Vagina (tissue), 2 donors: ENCODE measurements around the gene LRRC61. TPM values are rescaled to one million over a fixed set of nuclear protein-coding genes. Genes with fewer than 3 reads are reported as not detected.

Source experiments
- DNase-seq, 2 donors: peaks; one replicate each; pipeline ENCODE4 v3.0.0-alpha.2; 2017; ENCODE audit errors: extremely low spot score in 2 of 2
- H3K27ac ChIP-seq: fragments of 200-600 bp; sonication (generic); one replicate; pipeline ENCODE4 v1.5.1; 2019
- H3K27me3 ChIP-seq: fragments of 200-600 bp; sonication (generic); one replicate; pipeline ENCODE4 v1.5.1; 2019
- H3K36me3 ChIP-seq, 2 donors: fragments of 200-600 bp; sonication (generic); one replicate each; pipeline ENCODE4 v1.5.1; 2017 to 2019
- H3K4me1 ChIP-seq: fragments of 200-600 bp; sonication (generic); one replicate; pipeline ENCODE4 v1.5.1; 2019
- H3K4me3 ChIP-seq, 2 donors: fragments of 200-600 bp; sonication (generic); 1 replicate in 1 of 2; 2 replicates in 1 of 2; pipeline ENCODE4 v1.5.1; 2016 to 2019
- H3K9me3 ChIP-seq: fragments of 200-600 bp; sonication (generic); one replicate; pipeline ENCODE4 v1.5.1; 2019
- POLR2A ChIP-seq, 2 donors: fragments of 450-650 bp; IDR thresholded peaks; one replicate each; pipeline ENCODE4 v1.6.1; 2017; ENCODE audit warnings: antibody characterized with exemption in 2 of 2, mild to moderate bottlenecking in 2 of 2, moderate library complexity in 2 of 2
- POLR2AphosphoS5 ChIP-seq, 2 donors: sonication (generic); formaldehyde crosslinking; IDR thresholded peaks; one replicate each; pipeline ENCODE4 v1.9.0; 2017; ENCODE audit warnings: antibody characterized with exemption in 2 of 2, mild to moderate bottlenecking in 2 of 2, low read depth in 1 of 2; ENCODE audit not compliant: insufficient read depth in 1 of 2
- intact Hi-C: fragments of 100-400 bp; cut with DNase I; formaldehyde crosslinking; loops from one replicate; pipeline ENCODE4 v1.15.1; 2023
- total RNA-seq: library from RNA; depleted of rRNA; stranded (reverse); fragments of >200 nt; gene quantifications from one replicate; pipeline ENCODE4 v1.2.3, GENCODE V29; 2016
- TF ChIP-seq, protein P1 (sequence below), 3 experiments: fragments of 450-650 bp in 2 of 3; fragments of 200-600 bp in 1 of 3; sonication (generic) in 1 of 3; IDR thresholded peaks; one replicate each; pipeline ENCODE4 v1.5.1; 2017 to 2019; ENCODE audit warnings: antibody characterized with exemption in 3 of 3, mild to moderate bottlenecking in 2 of 3, moderate library complexity in 2 of 3

Gene LRRC61
- total RNA-seq, 1 donor from 2014 or later = 14.0 TPM

DNA sequence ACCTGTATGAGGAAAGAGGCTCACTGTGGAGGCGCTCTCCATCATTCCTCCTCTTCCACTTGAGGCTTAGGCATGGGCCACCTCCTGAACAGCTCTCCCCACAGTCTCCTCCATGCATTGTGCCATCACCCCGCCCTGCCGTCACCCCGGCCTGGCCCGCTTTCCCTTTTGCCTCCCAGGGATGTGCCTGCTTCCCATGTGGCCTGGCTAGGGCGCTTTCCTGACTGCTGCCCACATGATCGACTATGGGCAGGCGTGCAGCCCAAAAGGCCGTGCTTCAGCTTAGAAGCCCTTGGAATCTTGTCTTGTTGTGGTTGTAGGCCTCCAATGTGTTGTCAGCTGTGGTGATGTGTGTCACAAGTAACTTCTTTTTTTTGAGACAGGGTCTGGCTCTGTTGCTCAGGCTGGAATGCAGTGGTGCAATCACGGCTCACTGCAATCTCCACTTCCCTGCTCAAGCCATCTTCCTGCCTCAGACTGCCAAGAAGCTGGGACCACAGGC, 2.0 kb downstream of the LRRC61 start:
- DNase-seq = peak in 1 of 2 donors; percentile 64

DNA sequence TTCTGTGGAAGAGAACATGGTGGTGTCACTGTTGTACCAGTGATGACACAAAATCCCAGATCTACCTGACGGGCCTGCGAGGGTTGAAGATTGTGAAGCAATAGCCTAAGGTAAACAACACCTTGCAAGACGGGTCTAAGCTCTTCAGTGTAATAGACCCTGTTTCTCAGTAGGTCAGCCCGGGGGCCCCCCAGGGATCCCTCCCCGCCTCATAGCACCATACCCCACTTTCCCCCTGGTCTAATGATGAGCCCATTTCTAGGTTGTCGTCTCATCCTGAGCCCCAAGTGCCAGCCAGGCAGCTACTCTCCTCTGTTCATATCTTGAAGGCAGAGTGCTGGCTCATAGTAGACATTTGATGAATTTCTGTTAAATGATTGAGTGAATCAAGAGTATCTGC, 2.7 kb downstream of the LRRC61 start:
- Histone ChIP-seq H3K27me3 (no peaks in the 10 kb centered on the region), H3K27ac (no peak overlapping the region), H3K4me1 (peaks cover 35% of the 10 kb centered on the region), H3K9me3 (no peaks in the 10 kb centered on the region), H3K36me3 (no peaks in the 10 kb centered on the region), H3K4me3 (no peak overlapping the region)
- DNase-seq = peak in 1 of 2 donors; percentile 58
- intact Hi-C loops = no loop called here
- no peak for TF ChIP-seq POLR2AphosphoS5 (IDR thresholded peaks at IDR 0.05; ENCODE audit: insufficient read depth in 1 of 2, low read depth in 1 of 2)
- TF ChIP-seq, protein P1, sequence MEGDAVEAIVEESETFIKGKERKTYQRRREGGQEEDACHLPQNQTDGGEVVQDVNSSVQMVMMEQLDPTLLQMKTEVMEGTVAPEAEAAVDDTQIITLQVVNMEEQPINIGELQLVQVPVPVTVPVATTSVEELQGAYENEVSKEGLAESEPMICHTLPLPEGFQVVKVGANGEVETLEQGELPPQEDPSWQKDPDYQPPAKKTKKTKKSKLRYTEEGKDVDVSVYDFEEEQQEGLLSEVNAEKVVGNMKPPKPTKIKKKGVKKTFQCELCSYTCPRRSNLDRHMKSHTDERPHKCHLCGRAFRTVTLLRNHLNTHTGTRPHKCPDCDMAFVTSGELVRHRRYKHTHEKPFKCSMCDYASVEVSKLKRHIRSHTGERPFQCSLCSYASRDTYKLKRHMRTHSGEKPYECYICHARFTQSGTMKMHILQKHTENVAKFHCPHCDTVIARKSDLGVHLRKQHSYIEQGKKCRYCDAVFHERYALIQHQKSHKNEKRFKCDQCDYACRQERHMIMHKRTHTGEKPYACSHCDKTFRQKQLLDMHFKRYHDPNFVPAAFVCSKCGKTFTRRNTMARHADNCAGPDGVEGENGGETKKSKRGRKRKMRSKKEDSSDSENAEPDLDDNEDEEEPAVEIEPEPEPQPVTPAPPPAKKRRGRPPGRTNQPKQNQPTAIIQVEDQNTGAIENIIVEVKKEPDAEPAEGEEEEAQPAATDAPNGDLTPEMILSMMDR (IDR thresholded peaks at IDR 0.05) = no peak
- TF ChIP-seq POLR2A (IDR thresholded peaks at IDR 0.05) = no peak

More for the DNA sequence above, 2.0 kb downstream of the LRRC61 start:
- Histone ChIP-seq H3K4me3 (no peak overlapping the region), H3K27ac (peak overlapping the region; percentile 96), H3K9me3 (no peaks in the 10 kb centered on the region), H3K27me3 (no peaks in the 10 kb centered on the region), H3K36me3 (no peaks in the 10 kb centered on the region), H3K4me1 (peaks cover 35% of the 10 kb centered on the region)
- TF ChIP-seq, protein P1 (IDR thresholded peaks at IDR 0.05) = no peak
- peak in 1 of 2 donors; percentile 33 for TF ChIP-seq POLR2AphosphoS5 (IDR thresholded peaks at IDR 0.05; ENCODE audit: insufficient read depth in 1 of 2, low read depth in 1 of 2)
- intact Hi-C loops = no loop called here

DNA sequence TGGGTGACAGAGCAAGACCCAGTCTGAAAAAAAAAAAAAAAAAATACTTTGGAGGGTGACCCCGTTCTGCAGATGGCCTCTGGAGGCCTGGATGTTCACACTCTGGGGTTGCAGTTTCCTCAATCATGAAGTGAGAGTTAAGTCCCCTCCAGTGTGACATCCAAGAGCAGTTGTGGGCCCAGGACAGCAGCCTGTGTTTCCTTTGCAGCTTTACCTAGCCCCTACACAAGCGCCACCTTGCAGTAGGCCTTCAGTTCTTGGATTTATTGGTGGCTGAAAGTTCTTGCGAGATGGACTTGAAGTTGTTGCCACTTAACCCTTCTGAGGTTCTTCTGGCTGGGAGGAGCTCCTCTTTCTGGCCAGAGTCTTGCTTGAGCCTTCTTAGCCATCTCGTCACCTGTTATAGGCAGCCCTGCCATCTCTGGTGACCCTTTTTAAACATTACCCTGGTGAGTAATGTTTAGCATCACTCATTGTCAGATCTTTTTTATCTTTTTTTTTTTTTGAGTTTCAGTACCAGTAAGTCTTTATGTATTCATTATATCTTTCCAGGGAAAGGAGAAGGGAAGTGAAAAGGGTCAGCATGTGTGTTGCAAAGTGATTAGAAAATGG, 3.6 kb downstream of the LRRC61 start:
- peaks cover 29% of the 10 kb centered on the region for H3K4me1 ChIP-seq
- H3K27me3 ChIP-seq = no peaks in the 10 kb centered on the region
- no peak overlapping the region for H3K4me3 ChIP-seq
- TF ChIP-seq POLR2A (IDR thresholded peaks at IDR 0.05) (no peak), POLR2AphosphoS5 (IDR thresholded peaks at IDR 0.05; ENCODE audit: insufficient read depth in 1 of 2, low read depth in 1 of 2) (no peak)
- TF ChIP-seq, protein P1 (IDR thresholded peaks at IDR 0.05) = no peak
- intact Hi-C loops = no loop called here
- H3K9me3 ChIP-seq = no peaks in the 10 kb centered on the region
- H3K27ac ChIP-seq = no peak overlapping the region
- H3K36me3 ChIP-seq = no peaks in the 10 kb centered on the region
- peak in 1 of 2 donors; percentile 52 for DNase-seq

DNA sequence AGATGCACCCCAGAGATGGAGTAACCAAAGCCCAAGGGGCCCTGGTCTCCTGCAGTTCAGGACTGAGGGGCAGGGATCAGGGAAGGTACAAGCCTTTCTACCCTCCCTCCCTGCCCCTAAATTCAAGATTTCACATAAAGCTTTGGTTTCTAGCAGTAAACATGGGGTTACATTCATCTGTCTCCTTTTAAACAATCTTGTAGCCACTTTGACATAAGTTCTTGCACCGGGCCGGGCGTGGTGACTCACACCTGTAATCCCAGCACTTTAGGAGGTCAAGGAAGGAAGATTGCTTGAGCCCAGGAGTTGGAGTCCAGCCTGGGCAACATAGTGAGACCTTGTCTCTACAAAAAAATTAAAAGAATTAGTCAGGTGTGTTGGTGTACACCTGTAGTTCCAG, 4.2 kb downstream of the LRRC61 start:
- intact Hi-C loops = no loop called here
- H3K4me3 ChIP-seq = no peak overlapping the region
- TF ChIP-seq POLR2AphosphoS5 (IDR thresholded peaks at IDR 0.05; ENCODE audit: insufficient read depth in 1 of 2, low read depth in 1 of 2) = no peak
- TF ChIP-seq, protein P1 (IDR thresholded peaks at IDR 0.05) = no peak
- TF ChIP-seq POLR2A (IDR thresholded peaks at IDR 0.05) = no peak
- H3K9me3 ChIP-seq = no peaks in the 10 kb centered on the region
- H3K27ac ChIP-seq = no peak overlapping the region
- DNase-seq = peak in 1 of 2 donors; percentile 14
- no peaks in the 10 kb centered on the region for H3K27me3 ChIP-seq
- peaks cover 24% of the 10 kb centered on the region for H3K4me1 ChIP-seq
- H3K36me3 ChIP-seq = no peaks in the 10 kb centered on the region
